ENCODE data around the gene NR1H2. TPM values are rescaled to one million over a fixed set of nuclear protein-coding genes. Genes with fewer than 3 reads are reported as not detected.

The NR1H2 gene
- polyA plus RNA-seq, 3 donors: 77.1 to 111 (median 78.9) TPM

DNA sequence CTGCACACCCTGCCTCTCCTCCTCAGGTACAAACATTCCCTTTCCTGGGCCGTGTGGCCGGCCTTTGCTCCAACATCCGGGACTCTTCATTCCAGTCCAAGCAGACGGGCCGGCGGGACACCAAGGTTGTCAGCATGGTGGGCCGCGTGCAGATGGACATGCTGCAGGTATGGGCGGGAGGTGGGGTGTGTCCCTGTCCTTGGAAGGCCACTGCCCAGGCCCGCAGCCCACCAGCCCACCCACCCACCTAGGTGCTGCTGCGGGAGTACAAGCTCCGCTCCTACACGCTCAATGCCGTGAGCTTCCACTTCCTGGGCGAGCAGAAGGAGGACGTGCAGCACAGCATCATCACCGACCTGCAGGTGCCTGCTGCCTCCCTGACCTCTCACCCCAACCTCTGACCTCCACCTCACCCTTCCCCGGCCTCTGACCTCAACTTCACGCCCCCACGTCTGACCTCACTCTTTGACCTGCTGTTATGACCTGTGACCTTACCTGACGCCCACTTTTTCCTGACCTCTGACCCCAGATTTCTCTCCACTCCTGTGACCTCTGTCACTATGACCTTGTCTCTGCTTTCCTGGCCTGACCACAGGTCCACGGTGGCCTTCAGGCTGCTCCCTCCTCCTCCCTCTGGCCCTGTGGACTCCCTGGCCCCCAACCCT, 30.0 kb downstream of the NR1H2 start:
- peak overlapping the region in 2 of 7 donors; percentile 19 to 46 for H3K27ac Mint-ChIP-seq

DNA sequence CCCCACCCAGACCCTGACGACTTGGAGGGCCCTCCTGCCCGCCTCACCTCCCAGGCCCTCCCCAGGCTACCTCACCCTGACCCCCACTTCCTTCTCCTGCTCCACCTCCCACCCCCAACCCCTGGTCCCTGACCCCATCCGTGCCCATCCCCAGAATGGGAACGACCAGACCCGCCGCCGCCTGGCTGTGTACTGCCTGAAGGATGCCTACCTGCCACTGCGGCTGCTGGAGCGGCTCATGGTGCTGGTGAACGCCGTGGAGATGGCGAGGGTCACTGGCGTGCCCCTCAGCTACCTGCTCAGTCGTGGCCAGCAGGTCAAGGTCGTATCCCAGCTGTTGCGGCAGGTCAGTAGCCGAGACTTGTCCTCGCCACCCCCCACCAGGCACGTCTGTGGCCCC, 30.6 kb downstream of the NR1H2 start:
- H4K20me1 ChIP-seq (ENCODE audit: insufficient read depth, low read length): no peaks in the 10 kb centered on the region
- H2AFZ ChIP-seq (ENCODE audit: insufficient read depth, low read depth, low read length, poor library complexity, severe bottlenecking): no peak overlapping the region
- H3K27me3 Mint-ChIP-seq (ENCODE audit: low read depth in 3 of 3): peaks cover 0 to 3% (median 1%) of the 10 kb centered on the region in 3 donors
- no peaks in the 10 kb centered on the region for H3K4me1 Mint-ChIP-seq
- H3K4me1 ChIP-seq (ENCODE audit: control insufficient read depth in 1 of 2, insufficient read depth in 2 of 2, low read length in 2 of 2): no peaks in the 10 kb centered on the region
- H3K27ac ChIP-seq (ENCODE audit: low read depth in 1 of 2, low read length in 2 of 2): no peak overlapping the region
- H3K9me3 Mint-ChIP-seq: peaks cover 0 to 2% (median 0%) of the 10 kb centered on the region in 7 donors
- peaks cover 48 to 64% of the 10 kb centered on the region in 2 donors for H3K36me3 ChIP-seq (replicated peaks in 1 of 2; ENCODE audit: control insufficient read depth in 1 of 2, insufficient read depth in 2 of 2, low read length in 2 of 2)
- no peak for DNase-seq
- H3K27ac Mint-ChIP-seq: peak overlapping the region in 1 of 7 donors; percentile 46
- H3K4me3 ChIP-seq (replicated peaks in 1 of 3; ENCODE audit: low read depth in 2 of 3, low read length in 3 of 3): no peak overlapping the region
- peaks cover 44 to 74% of the 10 kb centered on the region in 2 donors for H3K36me3 Mint-ChIP-seq
- peaks cover 2% of the 10 kb centered on the region for H3K79me2 ChIP-seq (ENCODE audit: insufficient read depth, low read length)
- no peak for TF ChIP-seq CTCF (IDR thresholded peaks at IDR 0.05)
- intact Hi-C loops (cut with micrococcal nuclease): no loop called here
- no peak overlapping the region for H3K4me3 Mint-ChIP-seq
- no peaks in the 10 kb centered on the region for H3K27me3 ChIP-seq (ENCODE audit: control insufficient read depth in 2 of 2, insufficient read depth in 2 of 2, low read length in 2 of 2)
- 95% methylated on average over 17 of the region's 19 CpGs for WGBS (ENCODE audit: insufficient coverage)
- H3K9me3 ChIP-seq (replicated peaks in 1 of 2; ENCODE audit: control insufficient read depth in 1 of 2, insufficient read depth in 1 of 2, low read length in 2 of 2): no peaks in the 10 kb centered on the region
- no peak overlapping the region for H3K9ac ChIP-seq (ENCODE audit: insufficient read depth, low read length, poor library complexity, severe bottlenecking)
- H3K4me2 ChIP-seq (replicated peaks; ENCODE audit: extremely low read depth, low read length, poor library complexity, severe bottlenecking): no peak overlapping the region

More for the DNA sequence above, 30.0 kb downstream of the NR1H2 start:
- Histone ChIP-seq H2AFZ (ENCODE audit: insufficient read depth, low read depth, low read length, poor library complexity, severe bottlenecking) (no peak overlapping the region), H3K4me1 (ENCODE audit: control insufficient read depth in 1 of 2, insufficient read depth in 2 of 2, low read length in 2 of 2) (no peaks in the 10 kb centered on the region), H3K79me2 (ENCODE audit: insufficient read depth, low read length) (peaks cover 6% of the 10 kb centered on the region), H3K27ac (ENCODE audit: low read depth in 1 of 2, low read length in 2 of 2) (no peak overlapping the region), H3K4me3 (replicated peaks in 1 of 3; ENCODE audit: low read depth in 2 of 3, low read length in 3 of 3) (no peak overlapping the region), H4K20me1 (ENCODE audit: insufficient read depth, low read length) (no peaks in the 10 kb centered on the region), H3K9ac (ENCODE audit: insufficient read depth, low read length, poor library complexity, severe bottlenecking) (no peak overlapping the region), H3K4me2 (replicated peaks; ENCODE audit: extremely low read depth, low read length, poor library complexity, severe bottlenecking) (no peak overlapping the region), H3K36me3 (replicated peaks in 1 of 2; ENCODE audit: control insufficient read depth in 1 of 2, insufficient read depth in 2 of 2, low read length in 2 of 2) (peaks cover 48 to 66% of the 10 kb centered on the region in 2 donors), H3K9me3 (replicated peaks in 1 of 2; ENCODE audit: control insufficient read depth in 1 of 2, insufficient read depth in 1 of 2, low read length in 2 of 2) (no peaks in the 10 kb centered on the region), H3K27me3 (ENCODE audit: control insufficient read depth in 2 of 2, insufficient read depth in 2 of 2, low read length in 2 of 2) (no peaks in the 10 kb centered on the region)
- DNase-seq: no peak
- Mint-ChIP-seq H3K4me1 (no peaks in the 10 kb centered on the region), H3K27me3 (ENCODE audit: low read depth in 3 of 3) (peaks cover 0 to 3% (median 1%) of the 10 kb centered on the region in 3 donors), H3K36me3 (peaks cover 46 to 79% of the 10 kb centered on the region in 2 donors), H3K4me3 (no peak overlapping the region), H3K9me3 (peaks cover 0 to 2% (median 0%) of the 10 kb centered on the region in 7 donors)
- no peak for TF ChIP-seq CTCF (IDR thresholded peaks at IDR 0.05)
- 89% methylated on average over 11 of the region's 22 CpGs for WGBS (ENCODE audit: insufficient coverage)
- intact Hi-C loops (cut with micrococcal nuclease): no loop called here

Data from CD14-positive monocyte (primary cell).